ENCODE data around the gene TSPYL4. TPM values are rescaled to one million over a fixed set of nuclear protein-coding genes. Genes with fewer than 3 reads are reported as not detected.

Gene TSPYL4
- total and polyA plus RNA-seq, 12 donors, result 14.6 to 58.4 (median 32.5) TPM

DNA sequence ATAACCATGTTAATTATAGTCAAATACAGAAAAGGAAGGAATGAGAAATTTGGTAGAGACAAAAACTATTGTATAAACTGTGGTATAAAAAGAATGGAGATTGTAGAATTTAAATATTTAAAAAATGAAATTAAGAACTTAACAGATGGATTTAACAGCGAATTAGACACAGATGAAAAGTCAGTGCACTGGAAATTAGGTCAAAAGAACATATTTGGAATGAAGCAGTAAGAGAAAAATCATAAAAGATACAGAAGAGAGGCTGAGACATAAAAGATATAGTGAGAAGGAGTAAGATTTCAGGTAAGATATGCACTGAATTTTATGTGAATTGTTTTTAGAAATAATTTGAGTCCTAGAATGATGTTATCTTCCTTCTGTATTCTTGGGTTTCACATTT lies 14.0 kb downstream of the TSPYL4 start:
- TF ChIP-seq, protein P1, sequence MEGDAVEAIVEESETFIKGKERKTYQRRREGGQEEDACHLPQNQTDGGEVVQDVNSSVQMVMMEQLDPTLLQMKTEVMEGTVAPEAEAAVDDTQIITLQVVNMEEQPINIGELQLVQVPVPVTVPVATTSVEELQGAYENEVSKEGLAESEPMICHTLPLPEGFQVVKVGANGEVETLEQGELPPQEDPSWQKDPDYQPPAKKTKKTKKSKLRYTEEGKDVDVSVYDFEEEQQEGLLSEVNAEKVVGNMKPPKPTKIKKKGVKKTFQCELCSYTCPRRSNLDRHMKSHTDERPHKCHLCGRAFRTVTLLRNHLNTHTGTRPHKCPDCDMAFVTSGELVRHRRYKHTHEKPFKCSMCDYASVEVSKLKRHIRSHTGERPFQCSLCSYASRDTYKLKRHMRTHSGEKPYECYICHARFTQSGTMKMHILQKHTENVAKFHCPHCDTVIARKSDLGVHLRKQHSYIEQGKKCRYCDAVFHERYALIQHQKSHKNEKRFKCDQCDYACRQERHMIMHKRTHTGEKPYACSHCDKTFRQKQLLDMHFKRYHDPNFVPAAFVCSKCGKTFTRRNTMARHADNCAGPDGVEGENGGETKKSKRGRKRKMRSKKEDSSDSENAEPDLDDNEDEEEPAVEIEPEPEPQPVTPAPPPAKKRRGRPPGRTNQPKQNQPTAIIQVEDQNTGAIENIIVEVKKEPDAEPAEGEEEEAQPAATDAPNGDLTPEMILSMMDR (IDR thresholded peaks at IDR 0.05), result no peak
- no peak for TF ChIP-seq POLR2A (IDR thresholded peaks at IDR 0.05)
- Histone ChIP-seq H3K4me3 (no peak overlapping the region), H3K9me3 (replicated peaks in 1 of 3) (no peaks in the 10 kb centered on the region), H3K27ac (no peak overlapping the region), H3K4me1 (replicated peaks in 1 of 2) (peaks cover 0 to 8% of the 10 kb centered on the region in 2 donors), H3K27me3 (no peaks in the 10 kb centered on the region), H3K36me3 (replicated peaks in 1 of 2) (peaks cover 0 to 19% of the 10 kb centered on the region in 2 donors)
- 96 to 97% (median 96%) methylated on average over 1 of the region's 1 CpG for WGBS, 4 donors
- DNase-seq, result no peak
- intact Hi-C loops (cut with DNase I), result no loop called here

DNA sequence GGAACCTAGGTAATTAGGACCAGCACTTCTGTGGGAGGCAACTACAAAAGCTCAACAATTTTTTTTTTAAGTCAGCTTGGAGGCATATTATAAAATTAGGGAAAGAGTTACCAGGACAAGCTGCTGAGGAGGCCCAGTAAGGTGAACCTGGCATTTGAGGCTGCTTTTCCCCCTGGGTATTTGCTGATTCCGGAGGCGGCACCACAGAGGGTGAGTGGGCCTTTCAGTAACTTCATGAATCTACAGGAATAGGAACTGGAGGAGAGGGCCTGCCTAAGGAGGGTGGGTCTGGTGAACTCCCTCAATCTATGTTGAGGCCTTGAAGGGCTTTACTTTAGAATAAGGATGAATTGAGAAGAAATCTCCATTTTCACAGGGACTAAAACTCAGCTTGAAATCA lies 14.6 kb downstream of the TSPYL4 start:
- intact Hi-C loops (cut with DNase I), result no loop called here
- Histone ChIP-seq H3K4me1 (replicated peaks in 1 of 2) (peaks cover 0 to 8% of the 10 kb centered on the region in 2 donors), H3K9me3 (replicated peaks in 1 of 3) (no peaks in the 10 kb centered on the region), H3K4me3 (no peak overlapping the region), H3K36me3 (replicated peaks in 1 of 2) (peaks cover 0 to 19% of the 10 kb centered on the region in 2 donors), H3K27me3 (no peaks in the 10 kb centered on the region), H3K27ac (no peak overlapping the region)
- TF ChIP-seq, protein P1 (IDR thresholded peaks at IDR 0.05), result no peak
- no peak for TF ChIP-seq POLR2A (IDR thresholded peaks at IDR 0.05)
- no peak for DNase-seq
- WGBS, 4 donors, result 96 to 100% (median 97%) methylated on average over 2 of the region's 2 CpGs

DNA sequence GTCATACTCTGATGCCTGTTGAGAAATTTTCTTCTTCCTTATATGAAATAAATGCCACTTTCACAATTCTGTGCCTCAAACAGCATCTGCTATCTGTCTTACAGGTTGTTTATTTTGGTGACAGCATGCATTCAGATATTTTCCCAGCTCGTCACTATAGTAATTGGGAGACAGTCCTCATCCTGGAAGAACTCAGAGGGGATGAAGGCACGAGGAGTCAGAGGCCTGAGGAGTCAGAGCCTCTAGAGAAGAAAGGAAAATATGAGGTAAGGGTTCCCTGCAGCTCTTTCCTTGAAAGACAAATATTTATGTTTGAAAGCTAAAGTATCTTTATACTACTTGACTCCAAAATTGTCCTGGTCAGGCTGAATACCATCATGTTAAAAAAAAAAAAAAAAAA lies 15.8 kb downstream of the TSPYL4 start:
- 88 to 94% (median 92%) methylated on average over 2 of the region's 2 CpGs for WGBS, 4 donors
- TF ChIP-seq, protein P1 (IDR thresholded peaks at IDR 0.05), result no peak
- no peak for TF ChIP-seq POLR2A (IDR thresholded peaks at IDR 0.05)

DNA sequence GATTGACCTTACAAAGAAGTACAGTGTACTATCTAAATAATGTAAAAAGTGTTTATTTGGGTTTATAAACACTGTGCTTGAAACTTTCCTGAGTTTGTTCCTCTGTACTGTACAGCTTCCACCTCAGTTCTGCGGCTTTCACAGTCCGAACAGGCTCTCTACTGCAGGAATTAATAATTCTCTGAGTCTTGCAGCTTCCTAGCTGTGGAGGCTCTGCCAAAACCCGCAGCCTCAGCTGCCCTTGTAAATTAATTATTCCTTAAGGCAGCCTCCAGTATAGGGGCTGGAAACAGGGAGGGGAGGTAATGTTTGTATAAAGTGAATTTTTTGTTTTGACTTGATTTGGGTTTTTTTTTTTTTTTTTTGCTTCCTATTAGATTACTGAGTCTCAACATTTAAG lies 19.2 kb downstream of the TSPYL4 start:
- Histone ChIP-seq H3K9me3 (replicated peaks in 1 of 3) (no peaks in the 10 kb centered on the region), H3K27me3 (no peaks in the 10 kb centered on the region), H3K27ac (no peak overlapping the region), H3K36me3 (replicated peaks in 1 of 2) (peaks cover 0 to 17% of the 10 kb centered on the region in 2 donors), H3K4me3 (no peak overlapping the region), H3K4me1 (replicated peaks in 1 of 2) (no peaks in the 10 kb centered on the region)
- DNase-seq, result no peak
- TF ChIP-seq POLR2A (IDR thresholded peaks at IDR 0.05), result no peak
- TF ChIP-seq, protein P1 (IDR thresholded peaks at IDR 0.05), result no peak
- intact Hi-C loops (cut with DNase I), result no loop called here
- 61 to 79% (median 70%) methylated on average over 3 of the region's 3 CpGs for WGBS, 4 donors

More for the DNA sequence above, 15.8 kb downstream of the TSPYL4 start:
- Histone ChIP-seq H3K27me3 (no peaks in the 10 kb centered on the region), H3K27ac (no peak overlapping the region), H3K9me3 (replicated peaks in 1 of 3) (no peaks in the 10 kb centered on the region), H3K4me1 (replicated peaks in 1 of 2) (no peaks in the 10 kb centered on the region), H3K36me3 (replicated peaks in 1 of 2) (peaks cover 0 to 19% of the 10 kb centered on the region in 2 donors), H3K4me3 (no peak overlapping the region)
- intact Hi-C loops (cut with DNase I), result no loop called here
- DNase-seq, result no peak

All from adrenal gland (tissue), 12 donors.